BJ (cell line): ENCODE data around the gene C10orf88. TPM values are rescaled to one million over a fixed set of nuclear protein-coding genes. Genes with fewer than 3 reads are reported as not detected.

Experiments used
- CTCF ChIA-PET: fragments of 350-600 bp; formaldehyde crosslinking; extraction: SDS; loops from one replicate; lab custom pipeline; 2021; ENCODE audit warnings: antibody characterized with exemption, inconsistent platforms; lab: Yijun Ruan, JAX
- POLR2A ChIA-PET: fragments of 300-600 bp; sonication (Branson Sonifier 250); formaldehyde crosslinking; extraction: SDS; loops from one replicate; lab custom pipeline; 2021; ENCODE audit warnings: antibody characterized with exemption; lab: Charles Lee
- DNase-seq: peaks from one replicate; pipeline ENCODE4 v3.0.0-alpha.2; 2011; ENCODE audit warnings: low read depth
- H3K27me3 ChIP-seq: 2 replicates; pipeline ENCODE4 v1.6.0; 2011; ENCODE audit warnings: low read length; ENCODE audit not compliant: control insufficient read depth, insufficient read depth
- H3K36me3 ChIP-seq: 2 replicates; pipeline ENCODE4 v1.5.1; 2011; ENCODE audit warnings: low read length; ENCODE audit not compliant: control insufficient read depth, insufficient read depth
- H3K4me3 ChIP-seq: 2 replicates; pipeline ENCODE4 v1.5.1; 2011; ENCODE audit warnings: low read depth, mild to moderate bottlenecking, control low read depth, low read length
- CTCF ChIP-seq: IDR thresholded peaks from 2 replicates; pipeline ENCODE4 v1.5.1; 2011; ENCODE audit warnings: low read depth, mild to moderate bottlenecking, control low read depth, inconsistent platforms, low read length, moderate library complexity; ENCODE audit not compliant: insufficient read depth
- polyA plus RNA-seq: library from polyadenylated mRNA; depleted of rRNA; stranded (reverse); fragments of >200 nt; gene quantifications from 2 replicates; pipeline ENCODE4 v1.2.3, GENCODE V29; 2011

C10orf88 gene
- polyA plus RNA-seq, 1 experiment, result 2.0 TPM

GRCh38 chr10:122981066-122981464, 27.0 kb upstream of the C10orf88 start:
- Histone ChIP-seq H3K36me3 (no peaks in the 10 kb centered on the region; the same call in 1 of the 2 replicates), H3K27me3 (no peaks in the 10 kb centered on the region), H3K4me3 (peak overlapping the region; percentile 94)
- peak; percentile 58 for TF ChIP-seq CTCF
- POLR2A ChIA-PET, result no interaction called here
- no peak for DNase-seq
- CTCF ChIA-PET, result interaction anchor here (0.8 to 2.9 kb wide), 9 partner anchors 9 to 117 kb away, joined by 3 to 22 read pairs (median 5); partner anchors contain the start of gene C10orf88

- peak; percentile 44 for DNase-seq
- CTCF ChIA-PET, result interaction anchor here (0.8 to 2.9 kb wide), 11 partner anchors 10 to 116 kb away, joined by 3 to 22 read pairs (median 5); partner anchors contain the start of gene C10orf88
- Histone ChIP-seq H3K4me3 (peak within 1 kb of the TSS; percentile 94), H3K27me3 (no peaks in the 10 kb centered on the region), H3K36me3 (no peaks in the 10 kb centered on the region; the same call in 1 of the 2 replicates)
- POLR2A ChIA-PET, result no interaction called here
- TF ChIP-seq CTCF, result peak; percentile 96
Observed at GRCh38 chr10:122980209-122981065, 26.4 kb upstream of the C10orf88 start, which contains the start of gene PSTK. Gene PSTK, plus strand, starts transcription at chr10:122980401. Its CDS starts 79 bp downstream, at chr10:122980480.

- ChIA-PET POLR2A (no interaction called here), CTCF (no interaction called here)
- no peaks in the 10 kb centered on the region; the same call in 1 of the 2 replicates for H3K27me3 ChIP-seq
- H3K36me3 ChIP-seq, result no peaks in the 10 kb centered on the region
- no peak overlapping the region for H3K4me3 ChIP-seq
- DNase-seq, result no peak
- TF ChIP-seq CTCF, result no peak
Observed at GRCh38 chr10:122974543-122975064, 20.6 kb upstream of the C10orf88 start.

- POLR2A ChIA-PET, result no interaction called here
- Histone ChIP-seq H3K4me3 (no peak overlapping the region), H3K36me3 (no peaks in the 10 kb centered on the region), H3K27me3 (no peaks in the 10 kb centered on the region; the same call in 1 of the 2 replicates)
- CTCF ChIA-PET, result no interaction called here
- no peak for TF ChIP-seq CTCF
- DNase-seq, result no peak
Observed at GRCh38 chr10:122974023-122974422, 20.0 kb upstream of the C10orf88 start.

- no peaks in the 10 kb centered on the region for H3K36me3 ChIP-seq
- H3K4me3 ChIP-seq, result no peak overlapping the region
- ChIA-PET POLR2A (no interaction called here), CTCF (interaction anchor here (0.7 to 3.7 kb wide), 2 partner anchors 12 to 177 kb away, joined by 3 to 17 read pairs; partner anchors contain the start of gene PSTK)
- DNase-seq, result no peak
- no peak for TF ChIP-seq CTCF
- no peaks in the 10 kb centered on the region; the same call in 1 of the 2 replicates for H3K27me3 ChIP-seq
Observed at GRCh38 chr10:122968698-122969097, 14.7 kb upstream of the C10orf88 start.
